Activated naive CD8-positive, alpha-beta T cell treated with anti-CD3 and anti-CD28 coated beads, Interleukin-2, amount 10 ng/mL, durations not matched to agents 7 days and 5 days (primary cell): Measurements from ENCODE around the gene DAB2IP. TPM values are rescaled to one million over a fixed set of nuclear protein-coding genes. Genes with fewer than 3 reads are reported as not detected.
A peak's percentile ranks its signal among the peaks of the same experiment; 100 is the strongest.

Experiments
- ATAC-seq: fragments of 150-1000 bp; cut with Tn5 transposase; one replicate; pipeline ENCODE4 v1.10.0; 2021; ENCODE audit warnings: low read depth, moderate library complexity
- POLR2A ChIA-PET: fragments of 350-600 bp; sonication (Branson Sonifier 250); formaldehyde crosslinking; loops from one replicate; lab custom pipeline; 2021; ENCODE audit warnings: antibody characterized with exemption; lab: Charles Lee
- DNase-seq: peaks from one replicate; pipeline ENCODE4 v3.0.0; 2021
- H3K27ac Mint-ChIP-seq: one replicate; pipeline ENCODE4 v1.8.0; 2022; ENCODE audit warnings: mild to moderate bottlenecking, mixed read lengths
- H3K27me3 Mint-ChIP-seq: one replicate; pipeline ENCODE4 v1.8.0; 2022; ENCODE audit warnings: mild to moderate bottlenecking, moderate library complexity, mixed read lengths
- H3K36me3 Mint-ChIP-seq: one replicate; pipeline ENCODE4 v1.8.0; 2021; ENCODE audit warnings: mild to moderate bottlenecking, mixed read lengths
- H3K4me1 Mint-ChIP-seq: one replicate; pipeline ENCODE4 v1.8.0; 2021; ENCODE audit warnings: mixed read lengths
- H3K4me3 Mint-ChIP-seq: one replicate; pipeline ENCODE4 v1.8.0; 2022; ENCODE audit warnings: mild to moderate bottlenecking, moderate library complexity, mixed read lengths
- H3K9me3 Mint-ChIP-seq: one replicate; pipeline ENCODE4 v1.8.0; 2021; ENCODE audit warnings: mixed read lengths
- total RNA-seq, 2 experiments: library from RNA; stranded (reverse); gene quantifications; one replicate each; pipeline ENCODE4 v1.2.3, GENCODE V29; 2021

The DAB2IP gene
- total RNA-seq, 2 experiments from 2014 or later, result 0.20 to 0.25 TPM

DNA sequence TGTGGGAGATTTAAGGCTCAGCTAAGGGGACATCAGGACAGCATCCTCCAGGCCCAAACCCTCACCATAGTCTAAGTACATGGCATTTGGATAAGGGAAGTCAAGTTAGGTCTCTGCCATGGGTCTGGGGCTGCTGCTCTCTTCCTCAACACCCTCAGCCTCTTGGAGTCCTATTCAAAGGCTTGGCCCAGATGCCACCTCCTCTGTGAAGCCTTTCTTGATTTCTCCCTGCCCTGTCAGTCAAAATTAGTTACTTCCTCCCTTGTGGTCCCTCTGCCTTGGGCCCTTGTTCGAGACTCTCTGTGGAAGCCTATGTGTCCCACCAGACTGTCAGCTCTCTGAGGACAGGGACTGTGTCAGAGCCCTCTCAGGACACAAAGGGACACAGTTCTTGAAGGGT, 17.7 kb upstream of the DAB2IP start:
- Mint-ChIP-seq H3K36me3 (no peaks in the 10 kb centered on the region), H3K27ac (peak overlapping the region; percentile 21), H3K27me3 (peaks cover 6% of the 10 kb centered on the region), H3K4me3 (peak overlapping the region; percentile 15), H3K9me3 (no peaks in the 10 kb centered on the region), H3K4me1 (peaks cover 13% of the 10 kb centered on the region)
- POLR2A ChIA-PET, result no interaction called here
- no peak for DNase-seq
- ATAC-seq, result no peak

- DNase-seq (peak; percentile 59), ATAC-seq (peak; percentile 75)
- H3K9me3 Mint-ChIP-seq, result no peaks in the 10 kb centered on the region
- peak overlapping the region; percentile 65 for H3K27ac Mint-ChIP-seq
- peaks cover 6% of the 10 kb centered on the region for H3K27me3 Mint-ChIP-seq
- peak overlapping the region; percentile 24 for H3K4me3 Mint-ChIP-seq
- POLR2A ChIA-PET, result no interaction called here
- no peaks in the 10 kb centered on the region for H3K36me3 Mint-ChIP-seq
- peaks cover 13% of the 10 kb centered on the region for H3K4me1 Mint-ChIP-seq
These were observed 16.8 kb upstream of the DAB2IP start for GRCh38 chr9:121634329-121635261.

DNA sequence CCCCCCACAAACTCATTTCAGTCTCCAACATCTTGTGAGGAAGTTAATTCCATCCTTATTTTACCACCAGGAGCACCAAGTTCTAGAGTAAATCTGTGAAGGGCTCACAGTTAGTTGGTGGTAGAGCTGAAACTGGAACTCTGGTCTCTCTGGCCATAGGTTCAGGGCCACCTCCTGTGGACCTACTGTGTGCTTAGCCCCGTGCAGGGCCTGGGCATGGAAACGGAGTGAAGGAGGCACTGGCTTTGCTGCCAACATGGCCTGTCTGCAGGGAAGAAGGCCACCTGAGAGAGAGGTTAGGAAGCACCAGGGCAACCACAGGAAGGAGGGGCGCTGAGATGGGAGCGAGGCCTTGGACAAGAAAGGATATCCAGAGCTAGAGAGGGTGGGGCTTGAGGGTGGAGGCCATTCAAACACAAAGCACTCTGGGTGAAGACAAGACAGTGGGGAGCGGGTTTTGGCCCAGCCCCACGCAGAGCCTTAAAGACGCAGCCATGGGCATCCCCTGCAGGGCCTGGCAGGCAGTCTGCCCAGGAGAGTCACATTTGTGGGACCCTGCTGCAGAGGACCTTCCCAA, 16.0 kb upstream of the DAB2IP start:
- POLR2A ChIA-PET, result no interaction called here
- DNase-seq (no peak), ATAC-seq (no peak)
- Mint-ChIP-seq H3K27me3 (peaks cover 6% of the 10 kb centered on the region), H3K36me3 (no peaks in the 10 kb centered on the region), H3K9me3 (no peaks in the 10 kb centered on the region), H3K27ac (peak overlapping the region; percentile 52), H3K4me1 (peaks cover 13% of the 10 kb centered on the region), H3K4me3 (no peak overlapping the region)

DNA sequence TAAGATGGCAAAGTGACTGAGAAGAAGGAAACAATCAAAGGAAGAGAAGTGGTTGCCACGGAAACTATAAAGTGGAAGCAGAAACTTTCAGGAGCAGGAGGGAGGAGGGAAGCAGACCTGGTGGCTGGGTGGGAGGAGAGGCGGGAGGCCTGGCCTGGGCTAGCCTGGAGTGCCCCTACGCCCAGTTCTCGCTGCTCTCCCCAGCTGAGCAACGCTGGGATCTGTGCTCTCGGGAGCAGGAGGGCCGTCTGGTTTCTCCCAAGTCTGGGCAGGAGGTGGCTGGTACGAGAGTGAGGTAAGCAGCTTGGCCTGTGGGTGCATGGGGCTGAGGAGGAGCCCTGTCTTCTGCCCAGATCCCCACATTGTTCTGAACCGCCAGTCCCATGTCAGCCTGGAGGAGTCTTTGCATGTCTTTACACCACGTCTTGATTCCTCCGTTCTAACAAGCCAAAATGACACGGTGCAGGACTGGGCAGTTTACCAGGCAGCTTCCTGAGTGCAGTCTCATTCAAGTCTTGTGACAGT, 15.0 kb upstream of the DAB2IP start:
- no peak overlapping the region for H3K4me3 Mint-ChIP-seq
- POLR2A ChIA-PET, result no interaction called here
- H3K27ac Mint-ChIP-seq, result no peak overlapping the region
- H3K9me3 Mint-ChIP-seq, result no peaks in the 10 kb centered on the region
- peaks cover 6% of the 10 kb centered on the region for H3K27me3 Mint-ChIP-seq
- no peak for DNase-seq
- H3K4me1 Mint-ChIP-seq, result peaks cover 13% of the 10 kb centered on the region
- H3K36me3 Mint-ChIP-seq, result no peaks in the 10 kb centered on the region
- ATAC-seq, result no peak

DNA sequence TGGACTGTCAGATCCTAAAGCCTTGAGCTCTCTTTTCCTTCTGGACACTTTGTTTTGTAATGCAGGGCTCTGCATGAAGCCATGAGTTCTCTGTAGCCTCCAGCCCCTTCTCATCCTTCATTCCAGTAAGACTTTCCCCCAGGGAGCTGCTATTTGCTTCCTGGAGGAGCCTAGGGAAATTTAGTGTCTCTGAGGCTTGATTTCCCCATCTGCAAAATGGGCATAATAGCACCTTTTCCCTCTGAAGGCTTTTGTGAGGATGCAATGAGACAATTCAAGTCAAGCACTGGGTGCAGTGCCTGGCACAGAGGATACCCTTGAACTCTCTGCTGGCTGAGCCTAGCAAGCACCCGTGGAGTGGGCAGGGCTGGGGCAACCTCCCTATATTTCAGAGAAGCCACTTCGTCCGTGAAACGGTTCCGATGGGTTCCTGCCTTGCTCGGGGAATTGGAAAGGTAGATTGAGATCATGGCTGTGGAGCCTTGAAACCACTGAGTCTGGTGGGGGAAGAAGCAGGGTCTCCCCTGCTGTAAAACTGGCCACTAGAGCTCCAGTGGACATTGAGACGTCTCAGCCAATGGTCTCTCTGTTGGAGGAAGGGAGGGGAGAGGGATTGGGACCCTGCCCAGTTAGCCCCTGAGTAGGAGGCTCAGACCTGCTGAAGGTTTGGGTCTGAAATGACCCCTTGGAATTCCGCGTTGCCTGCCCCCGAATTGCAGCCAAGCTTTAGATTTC, 14.3 kb upstream of the DAB2IP start:
- no peak overlapping the region for H3K4me3 Mint-ChIP-seq
- no peak overlapping the region for H3K27ac Mint-ChIP-seq
- ATAC-seq (no peak), DNase-seq (no peak)
- H3K27me3 Mint-ChIP-seq, result peaks cover 6% of the 10 kb centered on the region
- H3K9me3 Mint-ChIP-seq, result no peaks in the 10 kb centered on the region
- peaks cover 13% of the 10 kb centered on the region for H3K4me1 Mint-ChIP-seq
- POLR2A ChIA-PET, result no interaction called here
- no peaks in the 10 kb centered on the region for H3K36me3 Mint-ChIP-seq

GRCh38 chr9:121637713-121638220, 13.7 kb upstream of the DAB2IP start:
- Mint-ChIP-seq H3K9me3 (no peaks in the 10 kb centered on the region), H3K27me3 (peaks cover 8% of the 10 kb centered on the region), H3K4me3 (no peak overlapping the region), H3K4me1 (peaks cover 13% of the 10 kb centered on the region), H3K27ac (no peak overlapping the region), H3K36me3 (no peaks in the 10 kb centered on the region)
- DNase-seq (no peak), ATAC-seq (no peak)
- POLR2A ChIA-PET, result no interaction called here

DNA sequence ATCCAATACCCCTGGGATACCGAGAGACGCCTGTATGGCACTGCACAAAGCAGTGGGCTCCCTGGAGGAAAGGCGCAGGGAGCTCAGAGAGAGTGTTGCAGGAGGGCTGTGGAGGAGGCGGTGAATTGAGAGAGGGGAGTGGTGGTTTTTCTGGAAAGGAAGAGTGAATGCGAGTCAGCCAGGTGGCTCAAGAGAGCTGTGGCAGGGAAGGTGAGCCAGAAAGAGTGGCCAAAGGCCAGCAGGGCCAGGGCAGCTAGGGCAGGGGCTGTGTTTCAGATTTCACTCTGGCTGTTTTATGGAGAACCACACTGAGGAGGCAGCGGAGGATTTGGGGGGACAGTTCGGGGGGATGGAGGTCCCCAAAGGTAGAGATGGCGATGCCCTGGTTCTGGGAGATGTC, 13.0 kb upstream of the DAB2IP start:
- ATAC-seq (no peak), DNase-seq (no peak)
- POLR2A ChIA-PET, result no interaction called here
- H3K27ac Mint-ChIP-seq, result no peak overlapping the region
- H3K27me3 Mint-ChIP-seq, result peaks cover 8% of the 10 kb centered on the region
- H3K9me3 Mint-ChIP-seq, result no peaks in the 10 kb centered on the region
- H3K36me3 Mint-ChIP-seq, result no peaks in the 10 kb centered on the region
- no peak overlapping the region for H3K4me3 Mint-ChIP-seq
- H3K4me1 Mint-ChIP-seq, result peaks cover 13% of the 10 kb centered on the region

DNA sequence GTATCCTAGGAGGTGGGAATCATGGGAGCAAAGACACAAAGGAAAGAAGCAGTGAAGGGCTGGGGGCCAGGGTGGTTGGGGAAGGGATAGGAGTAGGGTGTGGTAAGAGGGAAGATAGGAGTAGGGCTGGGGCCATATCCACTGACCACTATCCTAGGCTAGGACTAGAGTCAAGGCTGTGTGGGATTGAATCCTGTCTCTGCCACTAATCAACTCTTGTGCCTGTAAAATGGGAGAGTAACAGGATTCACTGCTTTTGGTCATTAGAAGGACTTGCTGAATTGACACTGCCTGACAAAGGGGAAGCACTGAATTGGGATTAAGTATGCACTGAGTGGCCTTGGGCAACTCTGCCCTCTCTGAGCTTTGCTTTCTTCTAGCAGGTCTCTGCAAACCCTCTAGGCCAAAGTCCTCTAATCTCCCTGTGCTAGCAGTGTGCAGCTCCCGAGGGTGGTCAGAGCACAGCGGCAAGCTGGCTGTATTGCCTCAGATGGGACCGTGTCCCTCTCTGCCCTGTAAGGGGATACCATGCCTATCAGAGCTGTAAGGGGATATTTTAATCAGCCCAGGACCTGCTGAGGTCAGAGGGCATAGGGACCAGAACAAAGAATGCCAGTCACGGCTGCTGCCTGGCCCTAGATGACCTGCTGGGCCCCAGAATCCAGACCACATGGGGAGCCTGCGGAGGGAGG, 12.4 kb upstream of the DAB2IP start:
- Mint-ChIP-seq H3K27ac (no peak overlapping the region), H3K9me3 (no peaks in the 10 kb centered on the region), H3K4me1 (peaks cover 10% of the 10 kb centered on the region), H3K27me3 (peaks cover 8% of the 10 kb centered on the region), H3K4me3 (no peak overlapping the region), H3K36me3 (no peaks in the 10 kb centered on the region)
- POLR2A ChIA-PET, result no interaction called here
- DNase-seq, result no peak
- no peak for ATAC-seq

- no peak for ATAC-seq
- Mint-ChIP-seq H3K27ac (no peak overlapping the region), H3K27me3 (peaks cover 8% of the 10 kb centered on the region), H3K9me3 (no peaks in the 10 kb centered on the region), H3K36me3 (no peaks in the 10 kb centered on the region), H3K4me1 (peaks cover 5% of the 10 kb centered on the region), H3K4me3 (no peak overlapping the region)
- DNase-seq, result no peak
- POLR2A ChIA-PET, result no interaction called here
These were observed 11.8 kb upstream of the DAB2IP start for GRCh38 chr9:121639619-121640018.

GRCh38 chr9:121640076-121640475, 11.4 kb upstream of the DAB2IP start:
- H3K36me3 Mint-ChIP-seq, result no peaks in the 10 kb centered on the region
- H3K27ac Mint-ChIP-seq, result peak overlapping the region; percentile 62
- peak; percentile 63 for DNase-seq
- peak; percentile 59 for ATAC-seq
- H3K27me3 Mint-ChIP-seq, result peaks cover 8% of the 10 kb centered on the region
- POLR2A ChIA-PET, result no interaction called here
- H3K4me1 Mint-ChIP-seq, result peaks cover 3% of the 10 kb centered on the region
- no peak overlapping the region for H3K4me3 Mint-ChIP-seq
- H3K9me3 Mint-ChIP-seq, result no peaks in the 10 kb centered on the region

- POLR2A ChIA-PET, result no interaction called here
- H3K4me1 Mint-ChIP-seq, result no peaks in the 10 kb centered on the region
- ATAC-seq (no peak), DNase-seq (no peak)
- H3K27me3 Mint-ChIP-seq, result peaks cover 8% of the 10 kb centered on the region
- H3K9me3 Mint-ChIP-seq, result no peaks in the 10 kb centered on the region
- H3K36me3 Mint-ChIP-seq, result no peaks in the 10 kb centered on the region
- H3K27ac Mint-ChIP-seq, result no peak overlapping the region
- H3K4me3 Mint-ChIP-seq, result no peak overlapping the region
These were observed 10.8 kb upstream of the DAB2IP start for GRCh38 chr9:121640491-121641223.

GRCh38 chr9:121641224-121641611, 10.2 kb upstream of the DAB2IP start:
- Mint-ChIP-seq H3K27me3 (peaks cover 6% of the 10 kb centered on the region), H3K4me1 (no peaks in the 10 kb centered on the region), H3K36me3 (no peaks in the 10 kb centered on the region), H3K9me3 (no peaks in the 10 kb centered on the region), H3K27ac (no peak overlapping the region), H3K4me3 (no peak overlapping the region)
- DNase-seq, result no peak
- POLR2A ChIA-PET, result no interaction called here
- no peak for ATAC-seq
